ENCODE results near the gene SORCS2.

The SORCS2 gene

DNA sequence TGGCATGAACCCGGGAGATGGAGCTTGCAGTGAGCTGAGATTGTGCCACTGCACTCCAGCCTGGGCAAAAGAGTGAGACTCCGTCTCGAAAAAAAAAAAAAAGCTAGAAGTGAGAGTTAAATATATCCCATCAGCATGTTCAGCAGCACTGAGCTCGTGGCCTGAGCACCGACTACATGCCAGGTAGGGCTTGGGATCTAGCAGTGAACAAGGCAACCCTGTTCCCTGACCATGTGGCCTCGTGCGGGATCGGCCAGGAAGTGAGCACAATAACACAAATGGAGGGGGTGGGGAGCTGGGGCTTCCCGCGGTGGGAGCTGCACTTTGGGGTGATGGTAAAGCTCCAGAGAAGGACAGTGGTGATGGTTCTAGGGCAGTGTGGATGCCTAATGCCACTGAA is 436.1 kb downstream of the SORCS2 start:
- H3F3A ChIP-seq (ENCODE audit: insufficient read depth, low read length) = no peaks in the 10 kb centered on the region
- no peak overlapping the region for H3K4me3 ChIP-seq (ENCODE audit: low read depth, low read length, poor library complexity, severe bottlenecking)
- no peaks in the 10 kb centered on the region for H3K79me2 ChIP-seq (ENCODE audit: insufficient read depth, low read length)
- H3K27me3 ChIP-seq (ENCODE audit: insufficient read depth, low read length) = no peaks in the 10 kb centered on the region
- no peaks in the 10 kb centered on the region for H3K4me1 ChIP-seq (ENCODE audit: insufficient read depth, low read length, severe bottlenecking)
- H3K9ac ChIP-seq (ENCODE audit: low read length) = no peak overlapping the region
- no peaks in the 10 kb centered on the region for H3K9me3 ChIP-seq (ENCODE audit: low read length)
- H2AFZ ChIP-seq (ENCODE audit: low read length) = no peak overlapping the region
- H3K4me2 ChIP-seq (ENCODE audit: low read length) = no peak overlapping the region
- no peak overlapping the region for H3K27ac ChIP-seq (ENCODE audit: low read depth, low read length, poor library complexity, severe bottlenecking)
- H3K36me3 ChIP-seq (ENCODE audit: insufficient read depth, low read length) = no peaks in the 10 kb centered on the region
- no peaks in the 10 kb centered on the region for H4K20me1 ChIP-seq (ENCODE audit: insufficient read depth, low read length)
- TF ChIP-seq CTCF (IDR thresholded peaks at IDR 0.05; ENCODE audit: low read length) = no peak
- no peak for TF ChIP-seq EZH2 (IDR thresholded peaks at IDR 0.05; ENCODE audit: borderline replicate concordance, low read length)
- H3K9me2 ChIP-seq (ENCODE audit: low read depth, low read length) = no peaks in the 10 kb centered on the region

DNA sequence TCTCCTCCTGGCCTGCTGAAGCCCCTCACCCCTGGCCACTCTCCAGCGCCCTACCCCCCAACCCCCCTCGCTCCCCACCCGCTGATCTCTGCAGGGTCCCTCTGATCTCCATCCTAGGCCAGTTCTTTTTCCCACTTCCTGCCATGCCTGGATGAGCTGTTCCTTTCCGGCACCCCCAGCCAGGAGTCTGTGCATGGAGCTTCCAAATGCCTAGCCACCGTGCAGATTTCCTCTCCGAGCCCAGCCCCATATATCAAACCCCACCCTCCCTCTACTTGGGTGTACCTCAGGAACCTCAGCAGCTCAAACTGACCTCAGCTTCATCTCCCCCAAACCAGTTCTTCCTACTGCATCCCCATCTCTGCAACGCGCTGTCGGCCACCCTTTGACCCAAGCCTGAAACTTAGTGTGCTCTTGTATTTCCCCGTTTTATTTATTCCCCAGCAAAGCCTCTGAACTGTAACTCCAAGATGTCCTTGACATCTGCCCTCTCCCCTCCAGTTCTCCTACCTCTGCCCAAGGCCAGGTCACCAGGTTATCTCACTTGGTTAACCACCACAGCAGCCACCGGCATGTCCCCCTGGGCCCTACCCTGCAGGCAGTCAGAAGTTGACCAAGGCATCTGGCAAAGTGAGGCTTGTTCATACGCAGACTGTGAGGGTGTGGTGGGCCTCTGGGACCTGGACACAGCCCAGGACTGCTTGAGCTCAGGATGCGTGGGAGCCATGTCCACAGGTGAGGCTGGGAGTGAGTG is 437.3 kb downstream of the SORCS2 start:
- Histone ChIP-seq H3K4me3 (ENCODE audit: low read depth, low read length, poor library complexity, severe bottlenecking) (no peak overlapping the region), H3K27ac (ENCODE audit: low read depth, low read length, poor library complexity, severe bottlenecking) (no peak overlapping the region), H3K79me2 (ENCODE audit: insufficient read depth, low read length) (no peaks in the 10 kb centered on the region), H3K36me3 (ENCODE audit: insufficient read depth, low read length) (no peaks in the 10 kb centered on the region), H3K9me3 (ENCODE audit: low read length) (no peaks in the 10 kb centered on the region), H4K20me1 (ENCODE audit: insufficient read depth, low read length) (no peaks in the 10 kb centered on the region), H3K4me1 (ENCODE audit: insufficient read depth, low read length, severe bottlenecking) (no peaks in the 10 kb centered on the region), H2AFZ (ENCODE audit: low read length) (no peak overlapping the region), H3F3A (ENCODE audit: insufficient read depth, low read length) (no peaks in the 10 kb centered on the region), H3K4me2 (ENCODE audit: low read length) (no peak overlapping the region), H3K9me2 (ENCODE audit: low read depth, low read length) (no peaks in the 10 kb centered on the region), H3K27me3 (ENCODE audit: insufficient read depth, low read length) (no peaks in the 10 kb centered on the region), H3K9ac (ENCODE audit: low read length) (no peak overlapping the region)
- TF ChIP-seq EZH2 (IDR thresholded peaks at IDR 0.05; ENCODE audit: borderline replicate concordance, low read length) (no peak), CTCF (IDR thresholded peaks at IDR 0.05; ENCODE audit: low read length) (no peak)

- no peaks in the 10 kb centered on the region for H3K79me2 ChIP-seq (ENCODE audit: insufficient read depth, low read length)
- no peak overlapping the region for H3K9ac ChIP-seq (ENCODE audit: low read length)
- H2AFZ ChIP-seq (ENCODE audit: low read length) = no peak overlapping the region
- no peak overlapping the region for H3K4me2 ChIP-seq (ENCODE audit: low read length)
- no peaks in the 10 kb centered on the region for H3K9me3 ChIP-seq (ENCODE audit: low read length)
- H3K4me1 ChIP-seq (ENCODE audit: insufficient read depth, low read length, severe bottlenecking) = no peaks in the 10 kb centered on the region
- no peaks in the 10 kb centered on the region for H3F3A ChIP-seq (ENCODE audit: insufficient read depth, low read length)
- TF ChIP-seq EZH2 (IDR thresholded peaks at IDR 0.05; ENCODE audit: borderline replicate concordance, low read length) (no peak), CTCF (IDR thresholded peaks at IDR 0.05; ENCODE audit: low read length) (no peak)
- no peaks in the 10 kb centered on the region for H3K27me3 ChIP-seq (ENCODE audit: insufficient read depth, low read length)
- H3K4me3 ChIP-seq (ENCODE audit: low read depth, low read length, poor library complexity, severe bottlenecking) = no peak overlapping the region
- H3K27ac ChIP-seq (ENCODE audit: low read depth, low read length, poor library complexity, severe bottlenecking) = no peak overlapping the region
- no peaks in the 10 kb centered on the region for H3K36me3 ChIP-seq (ENCODE audit: insufficient read depth, low read length)
- no peaks in the 10 kb centered on the region for H3K9me2 ChIP-seq (ENCODE audit: low read depth, low read length)
- H4K20me1 ChIP-seq (ENCODE audit: insufficient read depth, low read length) = no peaks in the 10 kb centered on the region
Measured at GRCh38 chr4:7630568-7631287, 438.4 kb downstream of the SORCS2 start.

Measured in OCI-LY1 (cell line).